Activated B cell treated with CpG ODN at 0.5 μM for 24 hours (primary cell): ENCODE results near the gene SPECC1L. TPM values are rescaled to one million over a fixed set of nuclear protein-coding genes. Genes with fewer than 3 reads are reported as not detected.
"Not testable (repeated sequence)": the region's sequence is repeated elsewhere in the genome, so short reads cannot be mapped to it uniquely, and the experiment has no call there.

Experiments used
- ATAC-seq: fragments of 200-7000 bp; cut with Tn5 transposase; one replicate; pipeline ENCODE4 v1.10.0; 2021; ENCODE audit warnings: low read depth, mild to moderate bottlenecking, moderate library complexity
- CTCF ChIA-PET: fragments of 350-600 bp; sonication (Branson Sonifier 250); formaldehyde crosslinking; loops from one replicate; lab custom pipeline; 2021; ENCODE audit warnings: antibody characterized with exemption; lab: Charles Lee
- POLR2A ChIA-PET: fragments of 350-600 bp; sonication (Branson Sonifier 250); formaldehyde crosslinking; loops from one replicate; lab custom pipeline; 2021; ENCODE audit warnings: antibody characterized with exemption; lab: Charles Lee
- DNase-seq: peaks from one replicate; pipeline ENCODE4 v3.0.0; 2022
- H3K27ac Mint-ChIP-seq: one replicate; pipeline ENCODE4 v1.8.0; 2020; ENCODE audit warnings: mixed read lengths
- H3K27me3 Mint-ChIP-seq: one replicate; pipeline ENCODE4 v1.8.0; 2021; ENCODE audit warnings: mixed read lengths
- H3K36me3 Mint-ChIP-seq: one replicate; pipeline ENCODE4 v1.8.0; 2021; ENCODE audit warnings: low read depth, mixed read lengths
- H3K4me1 Mint-ChIP-seq: one replicate; pipeline ENCODE4 v1.8.0; 2021; ENCODE audit warnings: mixed read lengths
- H3K4me3 Mint-ChIP-seq: one replicate; pipeline ENCODE4 v1.8.0; 2020; ENCODE audit warnings: mild to moderate bottlenecking, mixed read lengths
- H3K9me3 Mint-ChIP-seq: one replicate; pipeline ENCODE4 v1.8.0; 2020; ENCODE audit warnings: mixed read lengths
- CTCF ChIP-seq: fragments of 200-600 bp; IDR thresholded peaks from one replicate; pipeline ENCODE4 v1.8.0; 2022; ENCODE audit warnings: antibody characterized with exemption, mild to moderate bottlenecking
- intact Hi-C: fragments of 100-400 bp; cut with micrococcal nuclease; formaldehyde crosslinking; loops from one replicate; pipeline ENCODE4 v1.15.1; 2024
- total RNA-seq: library from RNA; stranded (reverse); gene quantifications from 2 replicates; pipeline ENCODE4 v1.2.3, GENCODE V29; 2022

SPECC1L gene
- total RNA-seq, 1 donor from 2014 or later, result 59.0 TPM

- ATAC-seq, result no peak
- Mint-ChIP-seq H3K36me3 (peaks cover 61% of the 10 kb centered on the region), H3K27me3 (no peaks in the 10 kb centered on the region), H3K4me1 (peaks cover 55% of the 10 kb centered on the region), H3K9me3 (no peaks in the 10 kb centered on the region), H3K27ac (no peak overlapping the region), H3K4me3 (no peak overlapping the region)
- DNase-seq, result no peak
- intact Hi-C loops, result no loop called here
- TF ChIP-seq CTCF, result no peak
- ChIA-PET CTCF (no interaction called here), POLR2A (no interaction called here)
These were observed 33.5 kb downstream of the SPECC1L start for GRCh38 chr22:24304062-24304675.

- no peak overlapping the region for H3K27ac Mint-ChIP-seq
- no peak overlapping the region for H3K4me3 Mint-ChIP-seq
- no peaks in the 10 kb centered on the region for H3K27me3 Mint-ChIP-seq
- DNase-seq (no peak), ATAC-seq (no peak)
- ChIA-PET POLR2A (no interaction called here), CTCF (no interaction called here)
- no peaks in the 10 kb centered on the region for H3K9me3 Mint-ChIP-seq
- H3K4me1 Mint-ChIP-seq, result peaks cover 47% of the 10 kb centered on the region
- TF ChIP-seq CTCF, result no peak
- intact Hi-C loops, result no loop called here
- H3K36me3 Mint-ChIP-seq, result peaks cover 65% of the 10 kb centered on the region
These were observed 34.6 kb downstream of the SPECC1L start for GRCh38 chr22:24305260-24305692.

- no peaks in the 10 kb centered on the region for H3K9me3 Mint-ChIP-seq
- intact Hi-C loops, result no loop called here
- no peak overlapping the region for H3K4me3 Mint-ChIP-seq
- CTCF ChIA-PET, result no interaction called here
- no peak for TF ChIP-seq CTCF
- H3K36me3 Mint-ChIP-seq, result peaks cover 70% of the 10 kb centered on the region
- DNase-seq, result no peak
- H3K27ac Mint-ChIP-seq, result no peak overlapping the region
- POLR2A ChIA-PET, result no interaction called here
- H3K4me1 Mint-ChIP-seq, result peaks cover 3% of the 10 kb centered on the region
- no peaks in the 10 kb centered on the region for H3K27me3 Mint-ChIP-seq
- no peak for ATAC-seq
These were observed 40.3 kb downstream of the SPECC1L start for GRCh38 chr22:24310969-24311368.

GRCh38 chr22:24315367-24315966, 44.8 kb downstream of the SPECC1L start:
- POLR2A ChIA-PET, result no interaction called here
- Mint-ChIP-seq H3K27me3 (no peaks in the 10 kb centered on the region), H3K4me1 (no peaks in the 10 kb centered on the region), H3K36me3 (peaks cover 56% of the 10 kb centered on the region), H3K9me3 (no peaks in the 10 kb centered on the region), H3K27ac (no peak overlapping the region), H3K4me3 (no peak overlapping the region)
- intact Hi-C loops, result no loop called here
- CTCF ChIA-PET, result no interaction called here
- TF ChIP-seq CTCF, result no peak
- DNase-seq (no peak), ATAC-seq (no peak)

- H3K4me1 Mint-ChIP-seq, POLR2A ChIA-PET, H3K4me3 Mint-ChIP-seq, DNase-seq, H3K27me3 Mint-ChIP-seq, intact Hi-C loops, H3K27ac Mint-ChIP-seq, ATAC-seq, CTCF ChIA-PET, H3K9me3 Mint-ChIP-seq: not testable (repeated sequence)
- peaks cover 59% of the 10 kb centered on the region for H3K36me3 Mint-ChIP-seq
These were observed 45.6 kb downstream of the SPECC1L start for GRCh38 chr22:24316264-24316663.

- DNase-seq, H3K9me3 Mint-ChIP-seq, CTCF ChIA-PET, H3K4me1 Mint-ChIP-seq, POLR2A ChIA-PET, H3K27ac Mint-ChIP-seq, H3K4me3 Mint-ChIP-seq, H3K27me3 Mint-ChIP-seq, intact Hi-C loops, ATAC-seq: not testable (repeated sequence)
- peaks cover 64% of the 10 kb centered on the region for H3K36me3 Mint-ChIP-seq
These were observed 46.9 kb downstream of the SPECC1L start for GRCh38 chr22:24317511-24317910.
